LHCN-M2 (cell line): ENCODE measurements around the gene PPP1R1B. TPM values are rescaled to one million over a fixed set of nuclear protein-coding genes. Genes with fewer than 3 reads are reported as not detected.
A peak's percentile ranks its signal among the peaks of the same experiment; 100 is the strongest.

ENCODE experiments used
- DNase-seq: peaks from one replicate; pipeline ENCODE4 v3.0.0-alpha.2; 2012; ENCODE audit warnings: low read depth
- total RNA-seq: library from RNA; depleted of rRNA; stranded (reverse); fragments of >200 nt; gene quantifications from 2 replicates; pipeline ENCODE4 v1.2.3, GENCODE V29; 2014

Gene PPP1R1B
- total RNA-seq, 1 experiment from 2014 or later, result not detected

DNA sequence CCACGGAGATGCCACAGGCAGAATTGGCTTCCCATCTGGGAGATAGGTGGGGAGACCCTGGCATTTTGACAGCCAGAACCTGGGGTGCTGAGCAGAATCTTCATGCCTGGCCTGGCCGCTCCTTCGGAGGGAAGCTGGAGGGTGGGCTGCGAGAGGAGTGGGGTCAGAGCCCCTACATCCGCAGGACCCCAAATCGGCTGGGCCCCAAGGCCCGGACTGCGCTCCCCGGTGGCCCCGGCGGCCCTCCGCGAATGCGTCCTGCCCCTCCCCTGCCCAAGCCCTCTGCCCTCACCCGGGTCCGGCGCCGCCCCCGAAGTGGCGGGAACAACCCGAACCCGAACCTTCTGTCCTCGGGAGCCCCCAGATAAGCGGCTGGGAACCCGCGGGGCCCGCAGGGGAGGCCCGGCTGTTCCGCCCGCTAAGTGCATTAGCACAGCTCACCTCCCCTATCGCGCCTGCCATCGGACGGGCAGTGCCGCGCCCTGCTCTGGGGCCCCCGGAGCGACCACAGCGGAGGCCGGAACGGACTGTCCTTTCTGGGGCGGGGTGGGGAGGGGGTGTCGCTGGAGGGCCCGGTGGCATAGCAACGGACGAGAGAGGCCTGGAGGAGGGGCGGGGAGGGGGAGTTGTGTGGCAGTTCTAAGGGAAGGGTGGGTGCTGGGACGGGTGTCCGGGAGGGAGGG is 40.7 kb downstream of the PPP1R1B start:
- no peak for DNase-seq

DNA sequence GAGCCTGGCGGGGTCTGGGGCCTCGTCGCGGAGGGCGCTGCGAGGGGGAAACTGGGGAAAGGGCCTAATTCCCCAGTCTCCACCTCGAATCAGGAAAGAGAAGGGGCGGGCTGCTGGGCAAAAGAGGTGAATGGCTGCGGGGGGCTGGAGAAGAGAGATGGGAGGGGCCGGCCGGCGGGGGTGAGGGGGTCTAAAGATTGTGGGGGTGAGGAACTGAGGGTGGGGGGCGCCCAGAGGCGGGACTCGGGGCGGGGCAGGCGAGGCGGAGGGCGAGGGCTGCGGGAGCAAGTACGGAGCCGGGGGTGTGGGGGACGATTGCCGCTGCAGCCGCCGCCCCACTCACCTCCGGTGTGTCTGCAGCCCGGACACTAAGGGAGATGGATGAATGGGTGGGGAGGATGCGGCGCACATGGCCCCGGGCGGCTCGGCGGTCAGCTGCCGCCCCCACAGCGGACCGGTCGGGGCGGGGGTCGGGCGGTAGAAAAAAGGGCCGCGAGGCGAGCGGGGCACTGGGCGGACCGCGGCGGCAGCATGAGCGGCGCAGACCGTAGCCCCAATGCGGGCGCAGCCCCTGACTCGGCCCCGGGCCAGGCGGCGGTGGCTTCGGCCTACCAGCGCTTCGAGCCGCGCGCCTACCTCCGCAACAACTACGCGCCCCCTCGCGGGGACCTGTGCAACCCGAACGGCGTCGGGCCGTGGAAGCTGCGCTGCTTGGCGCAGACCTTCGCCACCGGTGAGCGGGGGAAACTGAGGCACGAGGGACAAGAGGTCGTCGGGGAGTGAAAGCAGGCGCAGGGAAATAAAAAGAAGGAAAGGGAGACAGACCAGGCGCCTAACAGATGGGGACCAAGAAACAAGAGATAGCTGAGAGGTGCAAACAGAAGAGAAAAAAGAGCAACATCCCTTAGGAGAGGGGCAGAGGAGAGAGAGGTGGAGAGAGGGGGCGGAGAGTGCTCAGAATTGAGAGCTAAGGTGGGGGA is 41.5 kb downstream of the PPP1R1B start, which contains the start of gene PNMT:
Gene PNMT, plus strand, starts transcription at position 509 of the 980 bp plus-strand sequence. Its CDS starts 23 bp downstream, at position 532.
- DNase-seq, result no peak

DNA sequence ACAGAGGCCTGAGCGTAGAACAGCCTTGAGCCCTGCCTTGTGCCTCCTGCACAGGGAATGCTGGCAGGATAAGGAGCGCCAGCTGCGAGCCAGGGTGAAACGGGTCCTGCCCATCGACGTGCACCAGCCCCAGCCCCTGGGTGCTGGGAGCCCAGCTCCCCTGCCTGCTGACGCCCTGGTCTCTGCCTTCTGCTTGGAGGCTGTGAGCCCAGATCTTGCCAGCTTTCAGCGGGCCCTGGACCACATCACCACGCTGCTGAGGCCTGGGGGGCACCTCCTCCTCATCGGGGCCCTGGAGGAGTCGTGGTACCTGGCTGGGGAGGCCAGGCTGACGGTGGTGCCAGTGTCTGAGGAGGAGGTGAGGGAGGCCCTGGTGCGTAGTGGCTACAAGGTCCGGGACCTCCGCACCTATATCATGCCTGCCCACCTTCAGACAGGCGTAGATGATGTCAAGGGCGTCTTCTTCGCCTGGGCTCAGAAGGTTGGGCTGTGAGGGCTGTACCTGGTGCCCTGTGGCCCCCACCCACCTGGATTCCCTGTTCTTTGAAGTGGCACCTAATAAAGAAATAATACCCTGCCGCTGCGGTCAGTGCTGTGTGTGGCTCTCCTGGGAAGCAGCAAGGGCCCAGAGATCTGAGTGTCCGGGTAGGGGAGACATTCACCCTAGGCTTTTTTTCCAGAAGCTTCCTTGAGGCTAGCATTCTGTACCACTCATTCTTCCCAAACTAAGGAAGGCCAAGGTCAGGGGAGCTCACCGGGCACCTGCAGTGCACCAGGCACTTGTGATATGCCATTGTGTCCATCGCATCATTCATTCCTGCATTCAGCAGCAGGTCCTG is 43.4 kb downstream of the PPP1R1B start:
- no peak for DNase-seq

DNA sequence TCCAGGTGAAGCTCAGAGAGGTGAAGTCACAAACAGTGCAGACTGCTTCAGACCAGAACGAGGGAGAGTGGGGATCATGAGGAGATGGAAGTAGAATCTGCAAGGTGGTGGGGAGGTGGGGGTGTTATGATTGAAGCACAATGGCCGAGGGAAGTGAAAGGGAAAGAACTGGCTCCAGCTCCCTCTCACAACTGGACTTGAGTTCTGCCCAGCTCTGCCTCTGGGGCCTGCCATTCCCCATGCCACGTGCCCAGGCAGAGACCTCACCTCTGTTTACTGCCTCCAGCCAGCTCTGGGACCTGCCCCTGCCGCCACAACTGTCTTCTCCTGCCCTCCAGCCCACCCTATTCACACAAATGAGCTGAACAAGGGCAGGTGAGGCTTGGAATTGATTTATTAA is 44.0 kb downstream of the PPP1R1B start:
- DNase-seq, result no peak

DNA sequence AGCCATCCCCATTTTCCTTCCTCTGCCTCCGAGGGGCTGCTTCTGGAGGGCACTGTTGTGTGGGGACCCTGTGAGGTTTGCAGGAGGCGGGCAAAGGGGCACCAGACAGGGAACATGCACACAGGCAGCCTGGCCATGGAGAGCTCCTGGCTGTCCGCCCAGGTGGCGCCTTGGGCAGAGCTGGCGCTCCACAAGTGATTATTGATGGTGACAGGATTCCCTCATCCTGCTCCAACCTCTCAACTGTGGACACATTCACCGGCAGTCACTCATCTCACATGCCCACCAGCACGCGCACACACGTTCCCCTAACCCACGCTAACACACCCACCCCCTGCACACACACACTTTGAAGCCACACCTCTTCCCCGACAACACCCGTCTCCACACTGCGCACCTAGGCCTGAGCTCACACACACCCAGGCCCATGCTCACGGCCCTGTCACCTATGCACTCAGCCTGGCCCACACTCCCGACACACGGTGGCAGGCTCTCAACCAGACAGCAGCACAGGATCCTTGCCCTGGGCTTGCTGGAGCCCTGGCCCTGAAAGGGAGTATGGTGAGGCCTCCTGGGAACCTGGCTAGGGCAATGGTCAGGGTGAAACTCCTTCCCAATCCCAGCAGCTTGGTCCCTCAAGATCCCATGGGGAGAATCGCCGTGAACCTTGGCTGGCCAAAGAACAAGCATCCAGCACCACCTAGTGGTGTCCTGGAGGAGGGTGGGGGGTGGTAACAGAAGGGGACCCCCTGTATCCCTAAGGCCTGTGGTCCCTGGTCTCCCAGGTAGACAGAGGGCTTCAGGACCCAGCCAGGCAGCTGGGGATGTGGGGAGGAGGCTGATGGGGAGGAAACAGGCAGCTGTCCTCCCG is 45.1 kb downstream of the PPP1R1B start:
- DNase-seq, result peak; percentile 40

DNA sequence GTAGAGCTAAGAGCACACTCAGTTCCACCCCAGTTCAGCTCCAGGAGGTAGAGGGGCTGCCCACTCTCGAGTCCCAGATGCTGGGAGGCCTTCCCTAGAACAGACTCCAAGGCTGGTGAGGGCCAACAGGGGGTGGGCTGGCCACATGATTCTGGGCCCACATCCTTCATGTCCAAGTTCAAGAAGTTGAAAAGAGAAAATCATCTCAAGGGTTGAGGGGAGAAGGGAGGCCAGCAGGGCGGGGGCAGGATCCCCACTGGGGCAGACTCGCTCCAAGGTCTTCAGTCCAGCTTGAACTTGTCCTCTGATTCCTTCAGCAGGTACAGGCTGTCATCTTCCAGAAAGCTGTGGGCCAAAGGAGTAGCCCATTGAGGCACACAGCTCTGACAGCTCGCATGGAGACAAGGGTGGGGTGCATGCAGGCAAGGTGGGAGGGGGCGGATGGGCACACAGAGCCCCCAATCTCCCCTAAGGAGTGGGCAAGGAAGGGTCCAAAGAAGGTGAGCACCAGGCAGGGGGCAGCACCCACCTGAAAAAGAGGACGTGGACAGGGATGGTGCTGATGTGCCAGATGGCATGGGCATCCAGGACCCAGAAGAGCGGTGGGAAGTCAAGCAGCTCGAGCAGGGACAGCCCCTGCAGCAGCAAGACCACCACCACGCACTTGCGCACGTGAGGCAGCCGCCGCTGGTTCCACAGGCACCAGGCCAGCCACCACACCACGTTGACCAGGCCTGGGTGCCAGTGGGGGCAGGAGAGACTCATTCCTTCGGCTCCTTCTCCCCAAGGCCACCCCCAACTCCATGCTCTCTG is 46.0 kb downstream of the PPP1R1B start:
- no peak for DNase-seq

DNA sequence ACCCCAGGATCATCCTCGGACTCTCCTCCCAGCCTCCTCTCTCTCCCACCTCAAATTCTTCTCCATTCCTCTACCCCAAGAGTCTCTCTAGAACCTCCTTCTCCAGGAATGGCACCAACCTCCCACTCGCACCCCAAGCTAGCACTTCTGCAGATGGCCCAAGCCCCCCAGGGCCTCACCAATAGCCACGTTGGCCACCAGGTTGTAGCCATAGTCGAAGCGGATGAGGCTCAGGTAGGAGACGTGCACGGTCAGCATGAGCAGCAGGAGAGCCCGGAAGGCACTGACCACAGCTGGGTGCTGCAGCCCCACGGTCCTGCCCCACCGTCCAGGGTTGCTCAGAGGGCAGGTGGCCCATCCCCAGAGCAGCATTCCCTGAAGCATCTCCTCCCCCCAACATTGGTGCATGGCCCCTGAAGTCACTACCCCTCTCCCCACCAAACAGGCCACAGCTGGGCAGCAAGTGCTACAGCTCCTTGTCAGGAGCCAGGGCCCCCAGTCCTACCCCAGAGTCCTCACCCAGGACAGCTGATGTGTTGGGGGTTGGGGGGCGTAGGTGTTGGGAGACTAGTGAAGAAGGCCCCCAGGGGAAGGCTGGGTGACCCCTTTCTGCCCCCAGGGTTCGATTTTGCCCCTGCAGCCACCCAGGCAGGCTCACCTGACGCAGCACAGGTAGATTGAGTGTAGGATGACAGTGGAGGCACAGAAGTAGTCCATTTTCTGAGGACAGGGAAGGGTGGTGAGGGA is 46.8 kb downstream of the PPP1R1B start:
- DNase-seq, result no peak

DNA sequence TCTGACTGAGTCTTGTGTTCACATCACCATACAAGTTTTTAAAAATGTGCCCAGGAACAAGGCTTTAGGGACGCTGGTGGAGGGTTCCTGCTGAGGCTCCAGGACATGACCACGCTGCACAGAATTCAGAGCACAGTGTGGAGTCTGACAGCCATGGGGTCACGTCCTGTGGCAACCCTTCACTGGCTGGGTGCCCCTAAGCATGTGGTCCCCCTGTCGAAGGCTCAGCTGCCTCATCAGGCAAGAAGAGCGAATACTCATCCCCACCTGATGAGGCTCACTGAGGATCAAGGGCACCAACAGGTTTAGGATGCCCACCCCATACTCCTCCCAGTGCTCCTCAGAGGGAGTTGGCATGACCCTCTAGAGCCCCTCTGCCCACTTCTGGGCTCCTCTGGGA is 47.4 kb downstream of the PPP1R1B start:
- no peak for DNase-seq

DNA sequence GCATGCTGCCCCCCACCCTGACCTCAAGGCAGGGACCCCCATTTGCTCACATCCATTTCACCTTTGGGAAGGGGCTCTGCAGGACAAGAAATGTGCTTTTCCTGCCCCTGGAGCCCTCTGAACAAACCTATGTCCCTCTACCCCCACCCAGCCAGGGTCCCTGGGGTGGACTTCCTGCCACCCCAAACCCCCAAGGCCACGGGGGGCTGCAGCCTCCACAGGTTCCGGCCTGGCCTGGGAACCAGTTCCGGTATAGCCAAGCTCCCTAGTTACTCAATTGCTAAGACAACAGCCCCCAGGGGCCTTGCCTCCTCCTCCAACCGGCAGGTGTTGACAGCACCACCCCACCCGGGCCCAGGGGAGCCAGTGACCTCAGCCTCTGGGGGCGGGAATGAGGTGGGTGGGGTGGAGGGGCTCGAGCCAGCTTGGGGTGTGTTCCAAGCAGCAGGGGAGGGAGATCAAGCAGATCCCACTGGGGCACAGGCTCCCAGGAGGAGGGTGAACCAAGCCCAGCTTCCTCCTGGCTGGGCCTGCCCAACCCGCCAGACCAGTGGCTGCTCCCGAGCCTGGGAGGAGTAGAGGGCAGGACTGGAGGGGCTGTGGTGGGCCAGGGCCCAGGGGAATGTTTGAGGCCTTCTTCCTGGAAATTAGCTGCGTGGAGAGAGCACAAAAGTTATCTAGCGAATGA is 48.1 kb downstream of the PPP1R1B start:
- no peak for DNase-seq

DNA sequence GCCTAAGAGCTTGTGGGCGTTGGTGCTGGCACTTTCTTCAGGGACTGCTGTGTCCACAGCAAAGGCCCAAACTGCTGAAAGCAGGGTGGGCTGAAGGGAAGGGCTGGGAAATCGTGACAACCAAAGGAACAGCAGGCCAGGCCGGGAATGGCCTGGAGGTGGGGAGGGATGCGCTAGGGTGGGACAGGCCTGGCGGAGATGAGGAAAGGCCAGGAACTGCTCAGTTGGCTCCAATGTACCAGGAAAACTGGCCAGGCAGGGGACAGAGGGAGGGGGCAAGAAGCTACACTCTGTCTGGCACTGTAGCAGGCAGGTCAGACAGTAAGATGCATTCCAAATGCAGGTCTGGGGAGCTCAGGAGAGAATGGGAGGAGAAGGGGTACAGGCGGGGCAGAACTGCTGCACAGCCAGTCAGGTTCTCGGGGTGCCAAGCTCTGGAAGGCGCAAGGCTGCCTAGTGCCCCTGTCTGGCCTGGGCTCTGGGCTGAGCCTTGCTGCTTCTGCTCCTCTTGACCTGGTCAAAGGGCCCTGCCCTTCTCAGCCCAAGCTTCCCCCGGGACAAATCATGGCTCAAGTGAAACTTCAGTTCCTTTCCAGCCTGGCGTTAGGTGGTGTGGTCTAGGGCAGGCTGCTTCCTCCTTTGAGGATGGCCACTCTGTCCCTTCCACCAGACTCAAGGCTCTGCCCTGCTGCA is 48.8 kb downstream of the PPP1R1B start:
- no peak for DNase-seq

DNA sequence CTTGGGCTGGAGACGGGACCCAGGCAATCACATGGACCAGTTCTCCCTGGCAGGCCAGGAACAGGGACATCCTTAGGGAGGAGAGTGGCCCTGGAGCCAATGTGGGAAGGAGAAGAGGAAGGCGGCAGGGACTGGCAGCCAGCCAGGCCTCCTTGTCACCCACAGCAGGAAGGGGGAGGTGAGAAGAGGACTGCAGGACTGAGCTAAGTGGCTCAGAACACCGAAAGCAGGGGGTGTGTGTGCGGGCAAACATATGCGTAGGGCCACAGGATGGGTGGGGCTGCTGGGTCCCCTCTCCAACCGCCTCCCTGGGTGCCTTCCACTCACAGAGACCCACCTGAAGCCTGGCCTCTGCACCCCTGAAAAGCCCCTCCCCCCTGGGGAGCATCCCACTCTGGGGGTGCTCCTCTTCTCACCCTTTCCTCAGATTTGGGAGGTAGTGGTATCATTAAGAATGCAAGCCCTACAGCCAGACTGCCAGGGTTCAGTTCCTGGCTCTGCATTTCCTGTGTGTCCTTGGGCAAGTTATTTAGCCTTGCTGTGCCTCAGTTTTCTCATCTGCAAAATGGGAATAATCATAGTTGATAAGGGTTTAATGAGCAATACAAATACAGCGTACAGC is 49.6 kb downstream of the PPP1R1B start:
- no peak for DNase-seq

DNA sequence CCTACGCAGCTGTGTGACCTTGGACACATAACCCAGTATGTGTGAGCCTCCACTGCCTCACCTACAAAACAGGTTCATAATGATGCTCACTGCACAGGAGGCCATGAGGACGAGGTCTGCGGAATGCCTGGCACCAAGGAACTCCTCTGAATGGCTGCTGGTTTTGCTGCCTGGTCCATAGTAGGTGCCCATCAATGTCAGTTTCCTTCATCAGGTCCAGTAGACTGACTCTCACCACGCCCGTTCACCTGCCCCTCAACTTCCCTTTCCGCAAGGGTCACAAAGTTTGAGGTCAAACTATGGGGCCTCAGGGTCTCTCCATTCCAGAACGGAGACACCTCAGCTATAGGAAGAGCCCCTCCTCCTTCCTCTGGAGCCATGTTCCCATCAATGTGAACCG is 50.3 kb downstream of the PPP1R1B start:
- DNase-seq, result no peak

DNA sequence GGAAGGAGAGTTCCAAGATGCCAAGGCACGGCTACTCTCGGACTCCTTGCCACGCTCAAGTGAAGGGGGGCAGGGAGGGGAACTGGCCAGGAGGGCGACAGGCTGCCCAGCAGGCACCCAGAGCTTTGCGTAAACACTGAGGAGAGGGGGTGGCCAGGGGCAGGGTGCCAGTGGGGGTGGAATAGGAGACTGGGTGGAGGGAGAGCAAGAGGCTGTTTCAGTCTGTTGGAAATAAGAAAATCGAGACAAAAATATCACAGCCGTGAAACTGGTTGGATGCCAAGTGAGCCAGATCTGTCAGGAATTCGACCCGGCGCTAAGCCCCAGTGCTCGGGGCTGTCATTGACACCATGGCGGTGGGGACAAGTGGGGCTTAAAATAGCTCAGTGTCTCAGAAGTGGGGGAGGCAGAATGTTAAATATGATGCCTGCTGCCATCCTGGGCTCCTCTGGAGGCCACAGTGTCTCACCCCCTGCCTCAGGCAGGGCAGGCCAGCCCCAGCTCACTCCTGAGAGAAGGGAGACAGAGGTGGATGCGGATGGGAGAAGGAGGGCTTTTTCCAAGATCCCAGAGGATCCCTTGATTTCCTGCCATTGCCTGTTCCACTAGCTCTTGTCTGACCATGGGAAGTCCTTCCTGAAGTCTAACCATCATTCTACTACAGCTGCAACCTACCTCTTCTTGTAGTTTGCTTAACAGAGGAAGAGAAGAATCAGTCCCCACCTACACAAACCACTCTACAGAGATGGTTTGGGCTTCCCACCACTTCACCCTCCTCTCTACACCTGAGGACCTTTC is 51.0 kb downstream of the PPP1R1B start:
- DNase-seq, result no peak

DNA sequence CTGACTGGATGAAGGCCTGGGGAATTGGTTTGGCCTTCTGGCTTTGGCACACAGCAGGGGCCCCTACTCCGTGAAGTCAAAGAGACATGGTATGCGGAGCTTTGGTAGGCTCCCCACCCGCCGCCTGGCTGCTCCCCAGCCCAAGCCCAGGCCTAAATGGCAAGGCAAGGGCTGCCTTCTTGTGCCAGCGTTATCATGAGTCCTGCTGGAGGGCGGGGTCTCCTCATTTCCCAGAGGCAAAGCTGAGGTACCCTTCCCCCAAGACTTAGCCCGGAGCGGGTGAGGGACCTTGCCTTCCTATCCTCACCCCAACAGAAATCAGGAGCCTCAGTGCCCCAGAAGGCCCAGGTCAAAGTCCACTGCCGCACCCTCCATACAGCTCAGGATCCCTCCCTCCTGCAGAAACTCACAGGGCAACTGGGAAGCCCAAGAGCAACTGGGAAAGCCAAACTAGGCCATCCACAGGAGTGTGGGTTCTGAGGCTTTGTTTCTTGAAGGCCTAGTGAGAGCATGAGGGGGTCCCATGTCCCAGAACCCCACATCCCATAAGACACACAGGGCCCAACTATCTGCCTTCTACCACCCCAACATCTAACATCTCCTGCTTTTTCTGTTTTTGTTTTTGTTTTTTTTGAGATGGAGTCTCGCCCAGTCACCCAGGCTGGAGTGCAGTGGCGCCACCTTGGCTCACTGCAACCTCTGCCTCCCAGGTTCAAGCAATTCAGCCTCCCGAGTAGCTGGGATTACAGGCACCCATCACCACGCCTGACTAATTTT is 51.8 kb downstream of the PPP1R1B start:
- no peak for DNase-seq

DNA sequence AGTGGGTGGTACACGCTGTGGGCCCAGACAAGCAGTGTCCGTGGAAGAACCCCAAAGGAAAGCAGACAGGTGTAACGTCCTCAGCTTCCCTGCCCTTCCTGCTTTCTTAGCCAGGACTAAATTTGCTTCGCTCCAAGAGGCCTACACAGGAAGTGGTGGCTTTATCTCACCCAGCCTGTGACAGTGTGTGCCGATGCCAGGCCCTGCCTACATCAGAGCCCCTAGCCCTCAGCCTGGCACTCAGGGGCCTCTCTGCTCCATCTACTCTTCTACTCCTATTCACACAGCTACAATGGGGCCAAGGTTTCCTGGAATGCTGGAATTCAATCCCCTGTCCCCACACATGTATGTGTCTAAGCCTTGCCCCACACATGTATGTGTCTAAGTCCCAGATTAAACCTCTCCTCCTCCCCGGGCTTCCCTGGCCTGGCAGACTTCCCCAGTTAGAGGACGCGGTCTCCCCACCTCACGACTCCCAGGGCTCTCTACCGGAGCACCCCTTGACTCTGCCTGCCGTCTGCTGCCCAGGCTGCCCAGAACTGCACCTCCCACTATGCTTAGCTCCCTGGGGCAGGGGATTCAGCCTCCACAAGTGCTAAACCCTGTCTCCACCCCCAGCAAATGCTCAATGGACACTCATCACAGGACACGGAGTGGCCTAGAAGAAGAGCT is 52.9 kb downstream of the PPP1R1B start:
- DNase-seq, result no peak
